PC-9 (cell line): Measurements from ENCODE around the gene U2SURP. TPM values are rescaled to one million over a fixed set of nuclear protein-coding genes. Genes with fewer than 3 reads are reported as not detected.
A peak's percentile ranks its signal among the peaks of the same experiment; 100 is the strongest.

Experiments
- Bru-seq: library from RNA; stranded (reverse); fragments of 400-500 nt; gene quantifications from one replicate; lab custom pipeline; 2021; lab: Mats Ljungman, UMichigan
- BruChase-seq, 2 experiments: library from RNA; stranded (reverse); fragments of 400-500 nt; gene quantifications; one replicate each; lab custom pipeline; 2021; lab: Mats Ljungman, UMichigan
- BruUV-seq: library from RNA; stranded (reverse); fragments of 400-500 nt; replicated peaks from 2 replicates; lab custom pipeline; 2021; lab: Mats Ljungman, UMichigan
- CTCF ChIA-PET: fragments of 300-600 bp; sonication (Branson Sonifier 250); formaldehyde crosslinking; loops from one replicate; lab custom pipeline; 2022; ENCODE audit warnings: antibody characterized with exemption; lab: Charles Lee
- POLR2A ChIA-PET: fragments of 300-600 bp; sonication (Branson Sonifier 250); formaldehyde crosslinking; loops from one replicate; lab custom pipeline; 2022; ENCODE audit warnings: antibody characterized with exemption; ENCODE audit not compliant: unreplicated experiment; lab: Charles Lee
- DNase-seq, 2 experiments: peaks; one replicate each; pipeline versions ENCODE4 v3.0.0 to v3.0.0-alpha.2; 2015 to 2022; ENCODE audit warnings: mixed read lengths in 1 of 2
- H2AFZ ChIP-seq: fragments of 200-600 bp; sonication (generic); 2 replicates; pipeline ENCODE4 v1.8.1; 2017; ENCODE audit warnings: antibody characterized with exemption
- H3F3A ChIP-seq: fragments of 200-600 bp; sonication (generic); 2 replicates; pipeline ENCODE4 v1.8.1; 2017; ENCODE audit warnings: antibody characterized with exemption, mild to moderate bottlenecking, low read depth; ENCODE audit not compliant: insufficient read depth
- H3K27ac ChIP-seq: fragments of 200-600 bp; sonication (generic); 2 replicates; pipeline ENCODE4 v1.6.1; 2016; ENCODE audit warnings: mixed run types
- H3K27me3 ChIP-seq: fragments of 200-600 bp; sonication (generic); 2 replicates; pipeline ENCODE4 v1.6.1; 2016; ENCODE audit warnings: low read depth, mixed run types; ENCODE audit not compliant: insufficient read depth
- H3K36me3 ChIP-seq: fragments of 200-600 bp; sonication (generic); 2 replicates; pipeline ENCODE4 v1.6.1; 2016; ENCODE audit warnings: low read depth, mixed run types
- H3K4me1 ChIP-seq: fragments of 200-600 bp; sonication (generic); replicated peaks from 2 replicates; pipeline ENCODE4 v1.6.1; 2016; ENCODE audit warnings: mixed run types; ENCODE audit not compliant: insufficient read depth
- H3K4me2 ChIP-seq: fragments of 200-600 bp; sonication (generic); 2 replicates; pipeline ENCODE4 v1.6.1; 2017; ENCODE audit warnings: mixed run types
- H3K4me3 ChIP-seq: fragments of 200-600 bp; sonication (generic); 2 replicates; pipeline ENCODE4 v1.6.1; 2016; ENCODE audit warnings: mixed run types
- H3K79me2 ChIP-seq: fragments of 200-600 bp; sonication (generic); 2 replicates; pipeline ENCODE4 v1.6.1; 2017; ENCODE audit warnings: low read depth, mixed run types
- H3K9me2 ChIP-seq: fragments of 200-600 bp; sonication (generic); 2 replicates; pipeline ENCODE4 v1.8.1; 2017; ENCODE audit warnings: mild to moderate bottlenecking; ENCODE audit not compliant: insufficient read depth
- H3K9me3 ChIP-seq: fragments of 200-600 bp; sonication (generic); 2 replicates; pipeline ENCODE4 v1.8.1; 2016; ENCODE audit warnings: low read depth; ENCODE audit not compliant: insufficient read depth
- H4K20me1 ChIP-seq: fragments of 200-600 bp; sonication (generic); 2 replicates; pipeline ENCODE4 v1.8.1; 2017; ENCODE audit not compliant: insufficient read depth
- CTCF ChIP-seq: fragments of 200-600 bp; sonication (generic); conservative IDR thresholded peaks from 2 replicates; pipeline ENCODE4 v1.6.1; 2017; ENCODE audit warnings: mixed run types, antibody characterized with exemption, mild to moderate bottlenecking, moderate library complexity
- EZH2 ChIP-seq: fragments of 200-600 bp; sonication (generic); IDR thresholded peaks from 2 replicates; pipeline ENCODE4 v1.8.0; 2017; ENCODE audit warnings: antibody characterized with exemption, low read depth
- intact Hi-C: fragments of 100-400 bp; cut with micrococcal nuclease; formaldehyde crosslinking; loops from one replicate; pipeline ENCODE4 v1.10.0; 2022; ENCODE audit not compliant: unreplicated experiment
- long read RNA-seq: library from polyadenylated mRNA; stranded (forward); transcript quantifications from one replicate; pipeline ENCODE4 v2.0.0, GENCODE V29; 2022
- total RNA-seq: library from RNA; stranded (reverse); gene quantifications from 2 replicates; pipeline ENCODE4 v1.2.3, GENCODE V29; 2021

The U2SURP gene
- total RNA-seq (104 and 126 TPM in 2 replicates), Bru-seq, nascent RNA (percentile 97 among the genes with signal in this experiment), BruChase-seq, experiment 1, labeled RNA remaining after a 2-hour chase (percentile 98 among the genes with signal in this experiment), BruChase-seq, experiment 2, labeled RNA remaining after a 6-hour chase (percentile 94 among the genes with signal in this experiment)
- long read RNA-seq, full-length matches to known transcripts, result 22 of 59 reads
- long read RNA-seq, partial matches to known transcripts, result 7 of 59 reads
- long read RNA-seq, other reads (novel, unspliced or antisense), result 30 of 59 reads

- BruUV-seq, result TSS peak; percentile 60
- intact Hi-C loops, result loop anchor here (2.0 to 10.0 kb wide), 4 partner anchors 277 to 554 kb away; partner anchors contain the start of genes ATR, TRPC1 and XRN1
- POLR2A ChIA-PET, result interaction anchor here (0.5 to 1.4 kb wide), 8 partner anchors 9 to 1770 kb away, joined by 3 to 9 read pairs (median 5); partner anchors contain the start of genes ATR and PXYLP1
Observed at GRCh38 chr3:143001369-143002082, at the start of gene U2SURP. TSS of gene U2SURP (plus strand) at chr3:143001570. CDS start at chr3:143001629, 59 bp downstream.

GRCh38 chr3:142951794-142952193, 49.6 kb upstream of the U2SURP start:
- DNase-seq, result no peak
- intact Hi-C loops, result no loop called here
- Histone ChIP-seq H3K36me3 (no peaks in the 10 kb centered on the region), H3K9me3 (no peaks in the 10 kb centered on the region; the same call in 1 of the 2 replicates), H3K4me2 (no peak overlapping the region), H3K4me1 (no peaks in the 10 kb centered on the region), H3F3A (no peaks in the 10 kb centered on the region), H3K79me2 (no peaks in the 10 kb centered on the region), H3K27ac (no peak overlapping the region), H4K20me1 (no peaks in the 10 kb centered on the region), H3K9me2 (no peaks in the 10 kb centered on the region), H3K4me3 (no peak overlapping the region), H2AFZ (no peak overlapping the region), H3K27me3 (no peaks in the 10 kb centered on the region)
- CTCF ChIA-PET, result interaction anchor here (0.6 kb wide), 1 partner anchor 1469 kb away, joined by 6 read pairs; no protein-coding TSS in a partner anchor
- POLR2A ChIA-PET, result no interaction called here
- no peak for TF ChIP-seq EZH2
- TF ChIP-seq CTCF, result no peak
- BruUV-seq, result no TSS peak

More at GRCh38 chr3:143001369-143002082, at the start of gene U2SURP:
- TF ChIP-seq EZH2, result no peak
- no peak for TF ChIP-seq CTCF
- peak within 1 kb of the TSS; percentile 93 for H3K4me3 ChIP-seq
- H3K9me3 ChIP-seq, result no peaks in the 10 kb centered on the region
- H4K20me1 ChIP-seq, result peaks cover 34% of the 10 kb centered on the region
- H3K4me2 ChIP-seq, result peak within 1 kb of the TSS; percentile 100
- DNase-seq, result peak; percentile 94 to 96
- CTCF ChIA-PET, result interaction anchor here (0.6 to 1.8 kb wide), 3 partner anchors 135 to 524 kb away, joined by 4 to 15 read pairs (median 8); no protein-coding TSS in a partner anchor
- peaks cover 42% of the 10 kb centered on the region for H3K4me1 ChIP-seq
- no peaks in the 10 kb centered on the region for H3K9me2 ChIP-seq
- no peaks in the 10 kb centered on the region for H3K27me3 ChIP-seq
- peaks cover 19% of the 10 kb centered on the region for H3F3A ChIP-seq
- H3K27ac ChIP-seq, result peak within 1 kb of the TSS; percentile 96
- H2AFZ ChIP-seq, result peak within 1 kb of the TSS; percentile 93
- H3K79me2 ChIP-seq, result peaks cover 60% of the 10 kb centered on the region
- H3K36me3 ChIP-seq, result 0 out of 2 replicates have a peak, but pooled peaks cover 4% of the 10 kb centered on the region
